WERI-Rb-1 (cell line): ENCODE results near the gene ITPR1.

Source experiments
- DNase-seq: peaks from one replicate; pipeline ENCODE4 v3.0.0-alpha.2; 2020
- H3K27ac ChIP-seq: fragments of 250-450 bp; sonication (Bioruptor Pico); 2 replicates; pipeline ENCODE4 v1.5.1; 2020; ENCODE audit warnings: mild to moderate bottlenecking, moderate library complexity
- H3K27me3 ChIP-seq: fragments of 250-450 bp; sonication (Bioruptor Pico); 2 replicates; pipeline ENCODE4 v1.5.1; 2021; ENCODE audit warnings: mild to moderate bottlenecking, low read depth, moderate library complexity; ENCODE audit not compliant: insufficient read depth, severe bottlenecking
- H3K36me3 ChIP-seq: fragments of 250-450 bp; sonication (Bioruptor Pico); 2 replicates; pipeline ENCODE4 v1.5.1; 2020; ENCODE audit warnings: mild to moderate bottlenecking, moderate library complexity
- H3K4me3 ChIP-seq: 2 replicates; pipeline ENCODE4 v1.5.1; 2011; ENCODE audit warnings: low read depth, mild to moderate bottlenecking, control low read depth, low read length
- H3K9me3 ChIP-seq: fragments of 250-450 bp; sonication (Bioruptor Pico); 2 replicates; pipeline ENCODE4 v1.5.1; 2021; ENCODE audit warnings: mild to moderate bottlenecking, moderate library complexity; ENCODE audit not compliant: severe bottlenecking
- CTCF ChIP-seq: IDR thresholded peaks from 2 replicates; pipeline ENCODE4 v1.5.1; 2011; ENCODE audit warnings: low read depth, mild to moderate bottlenecking, control low read depth, inconsistent platforms, low read length

Gene ITPR1

GRCh38 chr3:4837374-4837930, 344.3 kb downstream of the ITPR1 start:
- Histone ChIP-seq H3K9me3 (no peaks in the 10 kb centered on the region), H3K27me3 (no peaks in the 10 kb centered on the region), H3K27ac (no peak overlapping the region), H3K36me3 (no peaks in the 10 kb centered on the region), H3K4me3 (no peak overlapping the region)
- no peak for TF ChIP-seq CTCF
- DNase-seq, result no peak

GRCh38 chr3:4838621-4839022, 345.5 kb downstream of the ITPR1 start:
- H3K4me3 ChIP-seq, result no peak overlapping the region
- H3K27ac ChIP-seq, result no peak overlapping the region
- no peaks in the 10 kb centered on the region for H3K9me3 ChIP-seq
- H3K27me3 ChIP-seq, result no peaks in the 10 kb centered on the region
- TF ChIP-seq CTCF, result no peak
- H3K36me3 ChIP-seq, result no peaks in the 10 kb centered on the region
- DNase-seq, result no peak

- no peak for DNase-seq
- Histone ChIP-seq H3K9me3 (no peaks in the 10 kb centered on the region), H3K36me3 (no peaks in the 10 kb centered on the region), H3K27ac (no peak overlapping the region), H3K27me3 (no peaks in the 10 kb centered on the region), H3K4me3 (no peak overlapping the region)
- no peak for TF ChIP-seq CTCF
Observed at GRCh38 chr3:4839278-4839677, 346.1 kb downstream of the ITPR1 start.

GRCh38 chr3:4841225-4841624, 348.1 kb downstream of the ITPR1 start:
- no peaks in the 10 kb centered on the region for H3K27me3 ChIP-seq
- TF ChIP-seq CTCF, result no peak
- no peak overlapping the region for H3K27ac ChIP-seq
- H3K4me3 ChIP-seq, result no peak overlapping the region
- DNase-seq, result no peak
- no peaks in the 10 kb centered on the region for H3K36me3 ChIP-seq
- H3K9me3 ChIP-seq, result no peaks in the 10 kb centered on the region

GRCh38 chr3:4841776-4842440, 348.8 kb downstream of the ITPR1 start:
- H3K27me3 ChIP-seq, result no peaks in the 10 kb centered on the region
- TF ChIP-seq CTCF, result no peak
- no peaks in the 10 kb centered on the region for H3K9me3 ChIP-seq
- H3K36me3 ChIP-seq, result no peaks in the 10 kb centered on the region
- no peak overlapping the region for H3K27ac ChIP-seq
- H3K4me3 ChIP-seq, result no peak overlapping the region
- DNase-seq, result no peak

- no peak for TF ChIP-seq CTCF
- Histone ChIP-seq H3K36me3 (no peaks in the 10 kb centered on the region), H3K4me3 (no peak overlapping the region), H3K27me3 (no peaks in the 10 kb centered on the region), H3K27ac (no peak overlapping the region), H3K9me3 (no peaks in the 10 kb centered on the region)
- DNase-seq, result no peak
Observed at GRCh38 chr3:4843619-4844018, 350.5 kb downstream of the ITPR1 start.
